SK-N-SH (cell line): Measurements from ENCODE around the gene C5orf63.

Experiments
- CTCF ChIP-seq: fragments of 200-600 bp; sonication (generic); IDR thresholded peaks from 2 replicates; pipeline ENCODE4 v1.6.1; 2017; ENCODE audit warnings: antibody characterized with exemption, mild to moderate bottlenecking, moderate library complexity
- FOXM1 ChIP-seq: IDR thresholded peaks from 2 replicates; pipeline ENCODE4 v1.4.0; 2012; ENCODE audit warnings: low read depth, mild to moderate bottlenecking
- RXRA ChIP-seq: IDR thresholded peaks from 2 replicates; pipeline ENCODE4 v1.4.0; 2012; ENCODE audit warnings: low read depth, mild to moderate bottlenecking, borderline replicate concordance
- TF ChIP-seq, protein P1 (sequence below): IDR thresholded peaks from 2 replicates; pipeline ENCODE4 v1.4.0; 2012; ENCODE audit warnings: low read depth
- TF ChIP-seq, protein P2 (sequence below): IDR thresholded peaks from 2 replicates; pipeline ENCODE4 v1.6.1; 2012; ENCODE audit warnings: mild to moderate bottlenecking, low read depth, low read length, moderate library complexity

- TF ChIP-seq CTCF (no peak), RXRA (no peak), FOXM1 (no peak)
- TF ChIP-seq, protein P1, sequence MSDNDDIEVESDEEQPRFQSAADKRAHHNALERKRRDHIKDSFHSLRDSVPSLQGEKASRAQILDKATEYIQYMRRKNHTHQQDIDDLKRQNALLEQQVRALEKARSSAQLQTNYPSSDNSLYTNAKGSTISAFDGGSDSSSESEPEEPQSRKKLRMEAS, result no peak
- TF ChIP-seq, protein P2, sequence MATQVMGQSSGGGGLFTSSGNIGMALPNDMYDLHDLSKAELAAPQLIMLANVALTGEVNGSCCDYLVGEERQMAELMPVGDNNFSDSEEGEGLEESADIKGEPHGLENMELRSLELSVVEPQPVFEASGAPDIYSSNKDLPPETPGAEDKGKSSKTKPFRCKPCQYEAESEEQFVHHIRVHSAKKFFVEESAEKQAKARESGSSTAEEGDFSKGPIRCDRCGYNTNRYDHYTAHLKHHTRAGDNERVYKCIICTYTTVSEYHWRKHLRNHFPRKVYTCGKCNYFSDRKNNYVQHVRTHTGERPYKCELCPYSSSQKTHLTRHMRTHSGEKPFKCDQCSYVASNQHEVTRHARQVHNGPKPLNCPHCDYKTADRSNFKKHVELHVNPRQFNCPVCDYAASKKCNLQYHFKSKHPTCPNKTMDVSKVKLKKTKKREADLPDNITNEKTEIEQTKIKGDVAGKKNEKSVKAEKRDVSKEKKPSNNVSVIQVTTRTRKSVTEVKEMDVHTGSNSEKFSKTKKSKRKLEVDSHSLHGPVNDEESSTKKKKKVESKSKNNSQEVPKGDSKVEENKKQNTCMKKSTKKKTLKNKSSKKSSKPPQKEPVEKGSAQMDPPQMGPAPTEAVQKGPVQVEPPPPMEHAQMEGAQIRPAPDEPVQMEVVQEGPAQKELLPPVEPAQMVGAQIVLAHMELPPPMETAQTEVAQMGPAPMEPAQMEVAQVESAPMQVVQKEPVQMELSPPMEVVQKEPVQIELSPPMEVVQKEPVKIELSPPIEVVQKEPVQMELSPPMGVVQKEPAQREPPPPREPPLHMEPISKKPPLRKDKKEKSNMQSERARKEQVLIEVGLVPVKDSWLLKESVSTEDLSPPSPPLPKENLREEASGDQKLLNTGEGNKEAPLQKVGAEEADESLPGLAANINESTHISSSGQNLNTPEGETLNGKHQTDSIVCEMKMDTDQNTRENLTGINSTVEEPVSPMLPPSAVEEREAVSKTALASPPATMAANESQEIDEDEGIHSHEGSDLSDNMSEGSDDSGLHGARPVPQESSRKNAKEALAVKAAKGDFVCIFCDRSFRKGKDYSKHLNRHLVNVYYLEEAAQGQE, result no peak
Measured at GRCh38 chr5:127015716-127016115, 57.6 kb downstream of the C5orf63 start.
